IPS DF 4.7 (cell line): ENCODE data around the gene LACTB.

ENCODE experiments used
- DNase-seq: peaks from one replicate; pipeline ENCODE4 v3.0.0-alpha.2; 2013; ENCODE audit warnings: low spot score; ENCODE audit errors: extremely low read depth

Gene LACTB, protein sequence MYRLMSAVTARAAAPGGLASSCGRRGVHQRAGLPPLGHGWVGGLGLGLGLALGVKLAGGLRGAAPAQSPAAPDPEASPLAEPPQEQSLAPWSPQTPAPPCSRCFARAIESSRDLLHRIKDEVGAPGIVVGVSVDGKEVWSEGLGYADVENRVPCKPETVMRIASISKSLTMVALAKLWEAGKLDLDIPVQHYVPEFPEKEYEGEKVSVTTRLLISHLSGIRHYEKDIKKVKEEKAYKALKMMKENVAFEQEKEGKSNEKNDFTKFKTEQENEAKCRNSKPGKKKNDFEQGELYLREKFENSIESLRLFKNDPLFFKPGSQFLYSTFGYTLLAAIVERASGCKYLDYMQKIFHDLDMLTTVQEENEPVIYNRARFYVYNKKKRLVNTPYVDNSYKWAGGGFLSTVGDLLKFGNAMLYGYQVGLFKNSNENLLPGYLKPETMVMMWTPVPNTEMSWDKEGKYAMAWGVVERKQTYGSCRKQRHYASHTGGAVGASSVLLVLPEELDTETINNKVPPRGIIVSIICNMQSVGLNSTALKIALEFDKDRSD

DNA sequence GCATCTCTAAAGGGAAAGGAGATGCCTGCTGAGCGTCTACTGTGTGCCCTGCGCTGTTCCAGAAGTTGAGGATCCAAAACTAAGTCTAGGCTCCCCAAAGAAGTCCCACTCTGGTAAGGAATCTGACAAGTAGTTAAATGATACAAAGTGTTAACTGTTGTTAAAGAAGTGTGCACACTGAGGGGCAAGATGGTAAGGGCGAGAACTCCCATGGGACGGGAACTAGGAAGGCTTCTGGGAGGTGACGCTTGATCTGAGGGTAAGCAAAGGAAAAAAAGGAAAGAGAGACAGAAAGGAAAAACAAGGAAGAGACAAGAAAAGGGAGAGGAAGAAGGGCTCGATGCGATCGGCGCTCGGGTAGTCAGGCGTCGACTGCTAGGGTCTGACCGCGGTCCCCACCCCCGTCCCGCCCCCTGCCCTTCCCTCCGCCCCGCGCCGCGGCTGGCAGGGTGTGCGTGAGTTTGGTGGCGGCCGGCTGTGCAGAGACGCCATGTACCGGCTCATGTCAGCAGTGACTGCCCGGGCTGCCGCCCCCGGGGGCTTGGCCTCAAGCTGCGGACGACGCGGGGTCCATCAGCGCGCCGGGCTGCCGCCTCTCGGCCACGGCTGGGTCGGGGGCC is at the start of gene LACTB:
Gene LACTB, plus strand, starts transcription at position 480 of the 620 bp plus-strand sequence. Its CDS starts 11 bp downstream, at position 491.
- peak; percentile 38 for DNase-seq

- DNase-seq = no peak
These were observed 49.5 kb upstream of the LACTB start for GRCh38 chr15:63072023-63072650.

GRCh38 chr15:63072809-63073277 is 48.8 kb upstream of the LACTB start:
- DNase-seq = no peak

DNA sequence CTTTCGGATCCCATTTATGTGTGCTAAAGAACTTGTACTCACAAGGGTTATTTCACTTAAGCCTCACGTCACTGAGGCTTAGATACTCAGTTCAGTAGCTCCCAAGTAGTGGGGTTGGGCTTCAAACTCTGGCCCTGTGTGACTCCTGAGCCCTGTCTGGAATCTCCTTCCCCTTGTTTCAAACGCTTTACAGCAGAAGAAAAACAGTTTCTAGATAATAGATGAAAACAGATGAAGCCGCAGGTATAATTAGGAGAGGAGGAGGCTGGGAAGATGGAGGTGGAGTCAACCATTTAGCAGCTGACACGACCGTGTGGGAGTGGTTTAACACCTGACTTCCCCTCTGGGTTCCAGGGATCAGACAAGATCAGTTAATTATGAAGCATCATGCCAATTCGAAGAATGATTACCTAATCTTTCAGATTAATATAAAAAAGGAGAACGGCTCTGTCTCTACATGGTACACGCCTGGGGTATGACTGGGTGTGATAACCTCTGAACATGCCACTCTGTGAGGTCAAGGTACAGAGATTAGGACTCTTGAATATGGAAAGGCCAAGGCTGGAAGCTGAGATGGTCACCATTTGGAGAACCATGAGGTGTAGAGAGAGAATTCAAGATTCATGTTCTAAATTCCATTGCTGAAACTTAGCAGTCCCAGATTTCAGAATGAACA is 48.0 kb upstream of the LACTB start:
- DNase-seq = no peak

DNA sequence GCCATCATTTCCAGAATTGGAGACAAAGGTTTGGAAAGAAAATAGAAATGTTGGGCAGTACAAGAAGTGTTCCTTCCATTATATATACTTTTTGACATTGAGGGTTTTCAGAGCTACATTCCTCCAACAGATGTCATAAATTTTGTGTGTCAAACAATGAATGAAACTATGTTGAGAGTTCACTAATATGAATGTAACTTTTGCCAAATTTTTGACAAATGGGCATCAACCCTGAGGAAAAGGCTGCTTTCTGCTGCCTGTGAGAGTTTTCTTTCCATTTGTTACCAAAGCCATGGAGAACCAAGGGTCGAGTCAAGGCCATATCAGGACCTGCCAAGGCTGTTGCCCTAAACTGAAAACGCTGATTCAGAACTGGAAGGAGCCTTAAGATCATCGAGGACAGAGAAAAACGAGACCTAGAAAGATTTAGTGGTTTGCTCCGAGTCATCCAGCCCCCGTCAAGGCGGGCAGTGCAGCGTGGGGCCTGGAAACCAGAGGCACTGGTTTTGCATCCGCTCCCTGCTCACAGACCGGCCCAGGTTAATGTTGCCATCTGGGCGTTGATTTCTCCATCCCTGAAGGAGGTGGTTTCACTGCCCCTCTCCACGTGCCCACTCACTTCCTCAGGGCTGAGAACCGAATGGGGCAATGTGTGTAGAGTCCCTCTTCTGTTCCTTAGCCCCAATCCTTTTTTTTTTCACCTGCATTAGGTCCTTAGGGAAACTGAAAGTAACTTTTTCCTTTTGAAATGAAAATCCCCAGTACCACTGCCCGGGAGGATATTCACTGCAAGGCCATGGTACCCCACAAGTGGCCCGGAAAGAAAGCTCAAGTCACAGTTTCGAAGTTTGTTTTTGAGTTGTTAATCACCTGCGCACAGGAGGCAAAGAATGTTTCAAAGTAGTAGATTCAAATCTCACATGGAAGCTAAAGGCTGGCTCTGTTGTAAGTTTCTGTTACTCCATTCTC is 46.4 kb upstream of the LACTB start:
- no peak for DNase-seq

DNA sequence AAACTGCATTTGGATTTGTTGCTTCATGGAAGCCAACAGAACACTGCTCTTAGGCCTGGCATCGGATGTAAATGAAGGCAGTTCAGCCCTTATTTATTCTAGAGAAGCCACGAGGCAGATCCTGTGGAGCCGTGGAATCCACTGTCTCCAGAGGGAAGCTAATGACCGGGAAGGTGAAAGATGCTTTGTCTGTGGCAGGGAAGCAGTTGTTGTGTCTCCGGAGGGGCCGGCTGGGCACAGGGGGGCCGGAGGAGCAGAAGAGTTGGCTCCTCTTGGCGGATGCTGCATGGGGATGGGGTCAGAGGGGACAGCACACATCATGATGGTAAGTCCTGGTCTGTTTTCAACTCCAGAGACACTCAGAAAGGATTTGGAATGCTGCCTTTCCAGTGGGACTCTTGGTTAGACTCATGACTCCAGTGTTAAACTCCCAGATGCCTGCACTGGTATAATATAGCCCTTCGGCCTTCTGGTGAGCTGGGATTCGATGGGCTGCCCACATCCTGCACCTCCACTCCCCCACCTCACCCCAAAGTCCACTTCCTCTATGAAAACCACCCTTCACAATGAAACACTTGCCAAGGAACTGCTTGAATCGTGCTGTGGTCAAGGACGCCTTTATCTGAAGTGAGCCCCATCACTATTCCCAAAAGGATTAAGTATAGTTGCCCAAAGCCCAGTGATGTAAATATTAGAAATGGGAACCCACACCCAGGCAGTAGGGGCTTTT is 45.5 kb upstream of the LACTB start:
- no peak for DNase-seq

DNA sequence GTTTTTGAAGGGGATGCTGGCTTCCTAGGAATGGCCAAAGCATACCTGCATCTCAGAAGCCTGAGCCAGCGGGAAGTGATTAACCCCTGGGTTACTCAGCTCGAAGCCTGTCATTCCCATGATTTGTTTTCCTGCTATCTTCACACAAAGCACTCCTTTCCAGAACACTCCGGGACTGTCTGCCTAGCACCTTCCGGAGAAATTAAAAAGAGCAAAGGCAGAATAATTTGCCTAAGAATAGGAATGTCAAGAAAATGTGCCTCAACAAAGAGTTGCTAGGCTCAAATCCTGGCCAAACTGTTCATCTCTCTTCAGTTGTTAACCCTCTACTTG is 45.0 kb upstream of the LACTB start:
- DNase-seq = peak; percentile 88

DNA sequence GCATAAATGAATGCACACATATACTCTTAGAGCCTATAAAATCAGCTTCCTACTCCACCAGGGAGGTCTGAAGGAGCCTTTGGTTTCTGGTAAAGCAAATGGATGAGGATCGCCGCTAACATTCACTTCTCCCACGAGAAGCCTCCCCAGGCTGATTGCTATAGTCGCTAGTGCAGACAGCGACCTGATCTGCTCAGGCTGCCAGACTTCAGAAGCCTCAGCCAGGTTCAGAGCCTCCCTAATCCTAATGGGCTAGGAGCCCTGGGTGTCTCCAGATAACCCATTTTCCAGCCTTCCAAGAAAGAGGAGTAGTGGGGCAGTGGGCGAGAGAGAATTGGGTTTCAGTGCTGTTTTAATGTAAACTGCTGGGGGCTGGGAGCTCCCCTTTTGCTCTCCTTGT is 43.7 kb upstream of the LACTB start:
- DNase-seq = no peak

GRCh38 chr15:63079947-63080626 is 41.6 kb upstream of the LACTB start:
- no peak for DNase-seq

GRCh38 chr15:63080634-63081250 is 40.9 kb upstream of the LACTB start:
- no peak for DNase-seq

DNA sequence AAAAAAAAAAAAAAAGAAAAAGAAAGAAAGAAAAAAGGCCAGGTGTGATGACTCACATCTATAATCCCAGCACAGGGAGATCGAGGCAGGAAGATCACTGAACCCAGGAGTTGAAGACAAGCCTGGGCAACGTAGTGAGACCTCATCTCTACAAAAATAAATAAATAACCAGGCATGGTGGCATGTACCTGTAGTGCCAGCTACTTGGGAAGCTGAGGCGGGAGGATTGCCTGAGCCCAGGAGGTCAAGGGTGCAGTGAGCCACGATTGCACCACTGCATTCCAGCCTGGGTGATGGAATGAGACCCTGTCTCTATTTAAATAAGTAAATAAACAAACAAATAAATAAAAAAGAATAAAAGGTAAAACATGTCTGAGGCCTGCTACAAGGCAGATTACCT is 39.3 kb upstream of the LACTB start:
- DNase-seq = no peak

GRCh38 chr15:63083044-63083443 is 38.6 kb upstream of the LACTB start:
- DNase-seq = no peak

- no peak for DNase-seq
These were observed 38.1 kb upstream of the LACTB start for GRCh38 chr15:63083541-63083940.

DNA sequence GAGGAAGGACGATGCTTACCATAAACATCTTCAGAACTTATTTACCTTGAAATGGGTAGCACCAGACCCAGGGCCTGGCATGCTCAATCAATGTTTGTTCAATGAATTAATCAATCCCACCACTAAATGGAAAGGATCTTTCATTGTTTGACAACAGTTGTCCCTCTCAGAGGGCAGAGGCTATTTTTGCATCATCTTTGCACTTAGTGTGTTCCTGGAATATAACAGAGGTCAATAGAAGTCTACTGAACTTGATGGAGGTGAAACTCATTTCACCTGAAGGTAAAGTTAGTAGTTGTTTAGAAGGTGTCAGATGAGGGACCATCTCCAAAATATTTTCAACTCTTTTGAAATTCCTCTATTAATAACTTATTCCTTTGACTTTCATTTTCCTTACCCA is 36.9 kb upstream of the LACTB start:
- DNase-seq = no peak

- DNase-seq = no peak
These were observed 36.4 kb upstream of the LACTB start for GRCh38 chr15:63085289-63085688.

- DNase-seq = no peak
These were observed 35.4 kb upstream of the LACTB start for GRCh38 chr15:63086271-63086670.

GRCh38 chr15:63086947-63087346 is 34.7 kb upstream of the LACTB start:
- DNase-seq = no peak

- DNase-seq = no peak
These were observed 33.0 kb upstream of the LACTB start for GRCh38 chr15:63088533-63089245.
